ENCODE data around the gene GAK. TPM values are rescaled to one million over a fixed set of nuclear protein-coding genes. Genes with fewer than 3 reads are reported as not detected.

GAK gene
- total RNA-seq, 4 donors from 2014 or later: 70.1 to 95.3 (median 78.1) TPM

GRCh38 chr4:906339-907102 lies 25.6 kb downstream of the GAK start:
- no peak overlapping the region for H3K27ac ChIP-seq
- 92 to 99% methylated on average over 12 to 14 of the region's 20 CpGs for WGBS, 2 donors (ENCODE audit: low coverage in 1 of 2)
- no peak for TF ChIP-seq CTCF (IDR thresholded peaks at IDR 0.05)
- no peak for TF ChIP-seq POLR2A (IDR thresholded peaks at IDR 0.05)
- no peak for TF ChIP-seq EP300 (IDR thresholded peaks at IDR 0.05)
- no peak for TF ChIP-seq POLR2AphosphoS5 (IDR thresholded peaks at IDR 0.05)
- ATAC-seq: no peak
- H3K9me3 ChIP-seq: no peaks in the 10 kb centered on the region
- H3K36me3 ChIP-seq: peaks cover 0 to 86% of the 10 kb centered on the region in 2 donors
- H3K4me1 ChIP-seq: no peaks in the 10 kb centered on the region
- no peaks in the 10 kb centered on the region for H3K27me3 ChIP-seq
- H3K4me3 ChIP-seq: no peak overlapping the region

DNA sequence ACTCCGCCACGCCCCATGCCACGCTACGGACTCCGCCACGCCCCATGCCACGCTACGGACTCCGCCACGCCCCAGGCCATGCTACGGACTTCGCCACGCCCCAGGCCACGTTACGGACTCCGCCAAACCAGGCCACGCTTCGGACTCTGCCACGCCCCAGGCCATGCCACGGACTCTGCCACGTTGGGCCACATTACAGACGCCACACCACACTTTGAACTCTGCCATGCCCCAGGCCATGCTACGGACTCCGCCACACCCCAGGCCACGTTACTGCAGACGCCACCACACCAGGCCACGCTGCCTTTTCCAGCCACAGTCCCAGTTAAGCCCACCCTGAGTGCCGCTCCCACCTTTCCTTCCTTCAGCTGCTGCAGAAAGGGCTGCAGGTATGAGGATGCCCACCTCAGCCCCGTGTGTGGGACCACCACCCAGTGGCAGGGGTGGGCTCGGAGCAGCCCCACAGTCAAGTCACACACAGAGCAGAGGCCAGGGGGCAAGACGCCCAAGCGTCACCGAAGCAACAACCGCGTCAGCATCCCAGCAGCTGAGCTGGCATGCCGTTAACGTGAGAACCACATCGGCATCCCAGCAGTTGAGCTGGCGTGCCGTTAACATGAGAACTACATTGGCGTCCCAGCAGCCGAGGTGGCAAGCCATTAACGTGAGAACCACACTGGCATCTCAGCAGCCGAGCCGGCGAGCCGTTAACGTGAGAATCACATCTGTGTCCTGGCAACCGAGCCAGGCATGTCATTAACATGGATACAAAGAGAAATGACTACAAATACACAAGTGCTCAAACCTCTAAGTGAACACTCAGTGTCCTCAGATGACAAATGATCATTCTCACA lies 26.4 kb downstream of the GAK start:
- Histone ChIP-seq H3K27me3 (no peaks in the 10 kb centered on the region), H3K27ac (no peak overlapping the region), H3K4me1 (no peaks in the 10 kb centered on the region), H3K4me3 (no peak overlapping the region), H3K9me3 (no peaks in the 10 kb centered on the region), H3K36me3 (peaks cover 0 to 86% of the 10 kb centered on the region in 2 donors)
- ATAC-seq: no peak
- 94 to 97% methylated on average over 21 to 23 of the region's 49 CpGs for WGBS, 2 donors (ENCODE audit: low coverage in 1 of 2)
- TF ChIP-seq EP300 (IDR thresholded peaks at IDR 0.05) (no peak), POLR2AphosphoS5 (IDR thresholded peaks at IDR 0.05) (no peak), POLR2A (IDR thresholded peaks at IDR 0.05) (no peak), CTCF (IDR thresholded peaks at IDR 0.05) (no peak)

GRCh38 chr4:903066-904046 lies 28.8 kb downstream of the GAK start:
- Histone ChIP-seq H3K4me1 (no peaks in the 10 kb centered on the region), H3K27ac (no peak overlapping the region), H3K36me3 (peaks cover 0 to 89% of the 10 kb centered on the region in 2 donors), H3K27me3 (no peaks in the 10 kb centered on the region), H3K9me3 (no peaks in the 10 kb centered on the region), H3K4me3 (no peak overlapping the region)
- TF ChIP-seq POLR2AphosphoS5 (IDR thresholded peaks at IDR 0.05): no peak
- TF ChIP-seq POLR2A (IDR thresholded peaks at IDR 0.05): no peak
- TF ChIP-seq EP300 (IDR thresholded peaks at IDR 0.05): no peak
- TF ChIP-seq CTCF (IDR thresholded peaks at IDR 0.05): no peak
- ATAC-seq: no peak
- 80 to 84% methylated on average over 7 to 18 of the region's 42 CpGs for WGBS, 2 donors (ENCODE audit: low coverage in 1 of 2)

GRCh38 chr4:901192-901910 lies 30.8 kb downstream of the GAK start:
- H3K9me3 ChIP-seq: no peaks in the 10 kb centered on the region
- no peak overlapping the region for H3K27ac ChIP-seq
- TF ChIP-seq CTCF (IDR thresholded peaks at IDR 0.05) (no peak), EP300 (IDR thresholded peaks at IDR 0.05) (no peak), POLR2A (IDR thresholded peaks at IDR 0.05) (no peak), POLR2AphosphoS5 (IDR thresholded peaks at IDR 0.05) (no peak)
- H3K36me3 ChIP-seq: peaks cover 0 to 90% of the 10 kb centered on the region in 2 donors
- no peaks in the 10 kb centered on the region for H3K4me1 ChIP-seq
- ATAC-seq: no peak
- 87% methylated on average over 8 of the region's 28 CpGs; no CpG with 5 or more reads in 1 of the 2 donors for WGBS, 2 donors (ENCODE audit: low coverage in 1 of 2)
- no peaks in the 10 kb centered on the region for H3K27me3 ChIP-seq
- no peak overlapping the region for H3K4me3 ChIP-seq

Measured in gastroesophageal sphincter (tissue), 4 donors.